Cardiac septum (tissue), 1 donor: ENCODE measurements around the gene NLK. TPM values are rescaled to one million over a fixed set of nuclear protein-coding genes. Genes with fewer than 3 reads are reported as not detected.
"Not testable (repeated sequence)": the region's sequence is repeated elsewhere in the genome, so short reads cannot be mapped to it uniquely, and the experiment has no call there.

Source experiments
- DNase-seq: peaks from one replicate; pipeline ENCODE4 v3.0.0-alpha.2; 2020; ENCODE audit warnings: low spot score
- intact Hi-C: fragments of 100-400 bp; cut with DNase I; formaldehyde crosslinking; loops from one replicate; pipeline ENCODE4 v1.14.0; 2022
- total RNA-seq: library from RNA; stranded (reverse); fragmentation: NEBNext Ultra II Directional; extraction: Animal tissue kit (Norgen Biotek cat#: 25700); gene quantifications from one replicate; pipeline ENCODE4 v1.2.1, GENCODE V29; 2021
- donor health status: DM: no; HTN: no; CAD: no.

The NLK gene
- total RNA-seq, 1 donor from 2014 or later: 21.4 TPM

DNA sequence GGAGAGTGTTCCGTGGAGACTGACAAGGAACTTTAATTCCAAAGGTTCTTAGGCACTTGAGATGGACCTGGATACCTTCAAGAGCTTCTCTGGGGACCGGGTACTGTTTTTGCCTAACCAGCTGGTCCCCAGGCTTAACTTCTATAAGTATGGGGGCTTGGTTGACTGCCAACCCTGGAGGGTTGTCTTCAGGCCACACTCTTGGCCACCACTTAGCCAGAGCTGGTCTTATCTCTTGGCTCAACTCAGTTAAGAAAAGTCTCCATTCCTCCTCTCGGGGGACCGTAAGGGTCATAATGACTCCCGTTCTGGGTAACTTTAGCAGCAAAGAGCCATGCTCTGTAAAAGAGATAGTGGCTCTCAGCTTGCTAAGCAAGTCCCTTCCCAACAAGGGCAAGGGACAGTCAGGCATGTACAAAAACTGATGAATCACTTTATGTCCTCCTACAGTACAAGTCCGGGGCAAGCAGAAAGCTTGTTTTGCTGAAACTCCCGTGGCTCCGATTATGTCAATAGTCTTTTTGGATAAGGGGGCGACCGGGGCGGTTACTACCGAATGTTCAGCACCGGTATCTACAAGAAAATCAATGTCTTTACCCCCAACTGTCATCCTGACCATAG is 193.7 kb downstream of the NLK start:
- intact Hi-C loops, DNase-seq: not testable (repeated sequence)

DNA sequence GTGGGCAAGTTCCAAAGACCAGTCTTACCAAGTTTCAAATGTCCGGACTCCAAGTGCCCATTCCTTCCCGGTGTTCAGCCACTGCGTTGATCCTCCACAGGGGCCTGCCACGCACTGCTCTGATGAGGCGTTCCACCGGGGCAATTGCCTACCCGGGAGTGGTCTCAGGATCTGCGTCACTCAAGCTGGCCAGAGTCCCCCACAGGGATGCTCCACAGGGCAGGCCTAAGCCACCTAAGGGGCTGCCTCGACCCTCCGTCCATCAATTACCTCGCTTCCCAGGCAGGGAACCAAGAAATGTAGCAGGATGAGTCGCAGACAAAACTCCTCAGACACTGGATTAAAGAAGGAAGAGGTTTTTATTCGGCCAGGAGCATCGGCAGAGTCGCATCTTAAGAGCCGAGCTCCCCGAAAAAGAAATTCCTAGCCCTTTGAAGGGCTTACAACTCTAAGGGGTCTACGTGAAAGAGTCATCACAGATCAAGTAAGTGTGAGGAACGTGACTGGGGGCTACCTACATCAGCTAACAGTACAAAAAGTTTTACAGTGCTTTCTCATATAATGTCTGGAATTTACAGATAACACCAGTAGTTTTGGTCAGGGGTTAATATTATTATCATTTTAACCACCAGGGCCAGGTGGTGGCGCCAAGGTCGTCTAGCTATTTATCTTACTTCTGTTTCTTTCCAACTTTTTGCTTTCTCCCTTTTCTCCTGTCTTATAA is 196.2 kb downstream of the NLK start:
- DNase-seq, intact Hi-C loops: not testable (repeated sequence)

DNA sequence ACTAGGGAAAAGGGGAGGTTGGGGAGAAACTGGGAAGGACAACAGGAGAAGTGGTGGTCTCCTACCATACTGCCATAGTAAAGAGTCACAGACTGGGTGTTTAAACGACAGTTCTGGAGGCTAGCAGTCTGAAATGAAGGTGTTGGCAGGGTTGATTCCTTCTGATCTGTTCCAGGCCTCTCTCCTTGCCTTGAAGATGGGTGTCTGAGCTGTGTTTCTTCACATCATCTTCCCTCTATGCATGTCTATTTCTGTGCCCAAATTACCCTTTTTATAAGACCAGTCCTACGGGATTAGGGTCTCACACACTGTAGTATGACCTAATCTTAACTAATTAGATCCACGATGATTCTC is 196.8 kb downstream of the NLK start:
- intact Hi-C loops: no loop called here

DNA sequence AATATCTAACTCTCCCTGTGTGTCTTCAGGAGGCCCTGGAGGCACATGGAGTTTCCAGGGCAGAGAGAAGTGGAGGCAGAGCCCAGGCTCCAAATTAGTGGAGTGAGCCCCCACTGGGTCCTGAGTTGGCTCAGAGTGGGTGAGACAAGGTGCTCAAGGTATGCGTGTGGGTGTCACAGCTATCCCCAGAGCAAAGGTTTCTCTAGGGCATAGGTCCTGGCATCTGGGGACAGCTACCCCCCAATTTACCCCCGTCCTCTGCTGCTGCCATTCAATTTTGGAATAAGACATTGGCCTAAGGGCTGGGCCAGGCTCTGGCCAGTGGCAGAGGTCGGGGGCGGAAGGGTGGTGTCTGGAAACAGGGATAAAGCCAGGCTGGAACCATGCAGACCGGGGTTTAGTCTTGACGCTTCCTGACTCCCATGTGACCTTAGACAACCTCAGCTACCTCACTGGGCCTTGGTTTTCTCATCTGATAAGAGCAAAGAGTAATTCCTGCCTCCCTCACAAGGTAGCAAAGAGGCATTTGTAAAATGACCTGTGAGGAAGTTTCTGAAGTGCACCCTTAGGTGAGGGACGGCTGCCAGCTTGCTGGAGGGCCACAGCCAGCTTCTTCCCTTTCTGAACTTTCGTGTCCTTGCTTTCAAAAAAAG is 198.3 kb downstream of the NLK start:
- DNase-seq: no peak
- intact Hi-C loops: no loop called here

More for the DNA sequence above, 196.8 kb downstream of the NLK start:
- DNase-seq: no peak

DNA sequence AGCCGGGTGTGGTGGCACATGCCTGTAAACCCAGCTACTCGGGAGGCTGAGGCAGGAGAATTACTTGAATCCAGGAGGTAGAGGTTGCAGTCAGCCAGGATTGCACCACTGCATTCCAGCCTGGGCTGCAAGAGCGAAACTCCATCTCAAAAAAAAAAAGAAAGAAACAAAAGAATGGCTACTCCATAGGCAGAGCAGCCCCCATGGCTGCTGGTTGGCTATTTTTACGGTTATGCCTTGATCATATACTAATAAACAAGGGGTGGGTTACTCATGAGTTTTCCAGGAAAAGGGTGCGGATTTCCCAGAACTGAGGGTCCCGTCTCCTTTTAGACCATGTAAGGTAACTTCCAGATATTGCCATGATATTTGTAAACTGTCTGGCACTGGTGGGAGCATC is 200.3 kb downstream of the NLK start:
- DNase-seq: no peak
- intact Hi-C loops: no loop called here

DNA sequence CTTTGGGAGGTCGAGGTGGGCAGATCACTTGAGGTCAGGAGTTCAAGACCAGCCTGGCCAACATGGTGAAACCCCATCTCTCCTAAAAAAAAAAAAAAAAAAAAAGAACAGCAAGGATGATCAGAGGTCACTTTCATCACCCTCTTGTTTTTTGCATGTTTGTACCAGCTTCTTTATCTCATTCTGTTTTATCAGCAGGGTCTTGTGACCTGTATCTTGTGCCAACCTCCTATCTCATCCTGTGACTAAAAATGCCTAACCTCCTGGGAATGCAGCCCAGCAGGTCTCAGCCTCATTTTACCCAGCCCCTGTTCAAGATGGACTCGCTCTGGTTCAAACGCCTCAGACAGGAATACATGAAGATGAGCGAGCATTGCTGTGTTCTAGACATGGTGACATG is 200.8 kb downstream of the NLK start:
- DNase-seq, intact Hi-C loops: not testable (repeated sequence)

DNA sequence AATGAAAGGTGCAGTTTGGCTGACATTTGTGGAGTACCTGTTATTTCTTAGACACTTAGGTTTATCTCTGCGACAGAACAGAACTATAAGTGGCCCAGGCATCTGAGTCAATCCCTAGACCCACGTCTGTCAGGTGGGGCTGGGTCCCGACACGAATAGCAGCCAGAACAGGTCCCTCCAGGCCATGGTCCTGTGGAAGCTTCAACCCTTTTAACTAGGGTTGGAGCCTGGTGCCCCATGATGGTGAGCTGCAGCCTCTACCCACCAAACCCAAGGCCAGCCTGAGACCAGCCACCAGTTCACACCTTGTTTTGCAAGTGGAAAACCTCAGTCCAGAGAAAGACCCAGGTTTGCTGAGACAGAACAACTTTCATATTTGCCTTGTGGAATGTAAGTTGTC is 202.0 kb downstream of the NLK start:
- intact Hi-C loops: no loop called here
- no peak for DNase-seq

Other genes with a start within 250 kb of the NLK start
- gene NOS2, start 242.1 kb upstream of the NLK start, total RNA-seq: 0.16 TPM
- 8.8 TPM for gene LYRM9, start 149.3 kb upstream of the NLK start, total RNA-seq